GM04504 (cell line): ENCODE results near the gene SYP.
A peak's percentile ranks its signal among the peaks of the same experiment; 100 is the strongest.
"Not testable (repeated sequence)": the region's sequence is repeated elsewhere in the genome, so short reads cannot be mapped to it uniquely, and the experiment has no call there.

Experiments used
- DNase-seq: peaks from one replicate; pipeline ENCODE4 v3.0.0-alpha.2; 2012; ENCODE audit warnings: low read depth

Gene SYP

GRCh38 chrX:49189606-49190005, 10.4 kb downstream of the SYP start:
- no peak for DNase-seq

DNA sequence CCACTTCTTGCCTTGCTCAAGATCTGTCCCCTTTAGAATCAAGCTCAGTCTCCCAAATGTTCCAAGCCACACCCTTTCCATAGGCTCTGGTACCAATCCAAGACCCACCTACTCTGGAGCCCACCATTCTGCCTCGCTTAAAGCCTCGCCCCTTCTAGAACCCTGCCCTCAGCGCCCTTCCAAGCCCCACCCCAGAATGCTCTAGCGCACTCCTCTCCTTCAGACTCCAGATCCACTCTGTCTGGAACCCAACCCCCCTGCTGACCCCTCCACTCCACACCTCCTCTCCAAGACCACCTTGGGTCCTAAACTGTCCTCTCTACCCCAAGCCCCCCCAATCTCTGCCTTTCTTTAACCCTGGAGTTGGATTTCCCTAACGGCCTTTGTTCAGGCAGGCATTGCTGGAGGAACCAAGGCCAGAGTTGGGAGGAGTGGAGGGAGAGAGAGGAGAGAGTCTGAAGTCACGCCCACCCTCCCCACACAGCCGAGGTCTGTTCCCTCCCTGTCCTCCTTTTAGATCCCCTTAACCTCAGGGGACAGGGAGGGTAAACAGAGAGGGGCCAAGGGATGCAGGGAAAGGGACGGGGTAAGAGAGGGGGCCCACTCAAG, 11.4 kb downstream of the SYP start:
- no peak for DNase-seq

DNA sequence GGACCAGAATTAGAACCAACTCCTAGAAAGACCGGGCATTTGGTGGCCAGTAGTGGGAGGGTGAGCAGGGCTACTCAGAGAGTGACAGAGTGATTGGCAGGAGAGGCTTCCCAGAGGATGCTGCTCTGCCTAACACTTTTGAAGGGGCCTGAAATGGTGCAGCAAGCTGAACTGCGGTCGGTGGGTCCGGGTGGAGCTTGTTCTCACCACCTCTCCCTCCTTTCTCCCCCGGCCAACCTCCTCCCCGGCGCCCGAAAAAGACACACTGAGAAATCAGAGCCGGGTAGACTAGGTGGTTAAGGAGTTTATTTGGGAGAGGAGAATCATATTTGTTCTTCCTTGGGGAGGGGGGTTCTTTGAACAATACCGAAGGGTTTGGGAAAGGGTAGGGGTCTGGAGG, 12.5 kb downstream of the SYP start:
- no peak for DNase-seq

- no peak for DNase-seq
Measured at GRCh38 chrX:49187028-49187394, 13.0 kb downstream of the SYP start.

DNA sequence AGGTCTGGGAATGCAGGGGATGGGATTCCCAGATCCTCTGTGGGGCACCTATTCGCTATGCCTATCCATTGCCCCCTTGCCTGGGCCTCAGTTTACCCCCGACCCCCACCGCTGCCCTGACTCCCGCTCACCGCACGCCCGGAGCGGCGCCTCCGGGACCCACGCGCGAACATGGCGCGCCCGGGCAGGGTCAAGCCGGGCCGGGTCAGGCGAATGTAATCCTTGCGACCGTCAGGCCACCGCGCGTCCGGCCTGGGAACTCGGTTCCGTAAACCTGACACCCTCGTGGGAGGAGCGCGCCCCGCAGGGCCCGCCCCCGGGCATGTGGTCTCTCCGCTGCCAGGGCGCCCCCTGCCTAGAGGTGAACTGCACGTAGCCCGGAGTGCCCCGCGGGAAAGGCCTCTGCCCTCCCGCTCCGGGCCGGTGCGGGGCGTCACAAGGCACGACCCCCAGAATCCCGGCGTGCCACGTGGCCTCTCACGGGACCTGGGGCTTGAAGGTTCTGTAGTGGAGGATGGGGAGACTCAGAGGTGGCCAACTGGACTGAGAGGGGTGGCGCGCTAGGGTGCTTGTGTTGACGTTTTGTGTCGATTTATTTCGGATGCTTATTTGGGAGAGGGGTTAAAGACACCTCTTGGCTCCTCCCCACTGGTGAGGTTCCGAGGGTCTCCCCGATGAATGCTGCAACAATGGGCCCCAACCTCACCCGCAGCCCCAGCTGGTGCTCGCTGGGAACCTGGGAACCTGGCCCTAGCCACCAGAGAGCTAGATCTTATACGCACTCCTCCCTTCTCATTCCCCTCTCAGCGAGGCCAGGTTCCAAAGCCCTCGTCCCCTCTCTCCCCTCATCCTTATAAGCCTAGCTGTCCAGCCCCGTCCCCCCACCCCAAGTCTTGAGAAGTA, 13.6 kb downstream of the SYP start, which contains the start of gene PRICKLE3:
Gene PRICKLE3 (minus strand): TSS at position 249 of the 903 bp plus-strand sequence. CDS start 76 bp downstream, at position 173.
- peak; percentile 24 for DNase-seq

DNA sequence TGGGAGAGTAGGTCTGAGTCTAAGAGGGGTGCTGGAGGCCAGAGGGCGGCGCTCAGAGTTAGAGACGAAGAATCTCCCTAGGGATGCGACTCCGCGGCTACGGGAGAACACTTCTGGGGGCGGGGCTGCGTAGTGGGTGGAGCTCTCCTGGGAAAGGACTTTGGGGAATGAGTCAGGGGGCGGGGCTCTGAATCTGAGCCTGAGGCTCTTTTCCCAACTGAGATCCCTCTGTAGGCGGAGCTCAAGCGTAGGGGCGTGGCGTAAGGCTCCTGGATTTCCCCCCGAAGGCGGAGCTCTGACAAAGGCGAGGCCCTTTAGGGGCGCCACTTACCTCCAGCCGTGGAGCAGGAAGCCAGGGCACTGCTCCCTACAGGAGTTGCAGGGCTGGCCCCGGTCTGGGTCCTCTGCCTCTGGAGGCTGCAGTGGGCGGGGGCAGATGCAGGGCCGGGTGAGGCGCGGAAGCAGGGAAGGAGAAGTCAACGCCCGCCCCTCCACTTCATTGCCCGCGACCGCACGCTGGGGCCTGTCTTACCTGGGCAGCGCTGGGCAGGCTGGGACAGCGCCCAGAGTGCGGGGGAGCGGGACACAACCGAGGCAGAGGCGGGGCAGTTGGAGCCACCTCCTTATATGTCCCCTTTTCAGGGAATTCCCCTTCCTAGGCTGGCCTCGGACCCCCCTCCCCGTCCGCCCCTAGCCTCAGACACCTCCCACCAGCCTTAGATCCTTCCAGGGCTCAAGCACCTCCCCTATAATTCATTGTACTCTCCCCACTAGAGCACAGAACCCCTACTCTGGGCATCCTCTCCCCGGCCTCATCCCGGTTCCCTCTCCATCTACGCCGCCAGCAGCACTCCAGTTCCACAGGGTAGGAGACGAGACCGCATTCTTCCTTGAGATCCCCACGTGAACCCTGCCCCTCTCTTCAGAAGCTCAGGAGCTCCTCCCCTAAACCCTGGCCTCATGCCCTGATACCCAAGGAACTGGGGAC, 15.4 kb downstream of the SYP start:
- peak; percentile 74 for DNase-seq

DNA sequence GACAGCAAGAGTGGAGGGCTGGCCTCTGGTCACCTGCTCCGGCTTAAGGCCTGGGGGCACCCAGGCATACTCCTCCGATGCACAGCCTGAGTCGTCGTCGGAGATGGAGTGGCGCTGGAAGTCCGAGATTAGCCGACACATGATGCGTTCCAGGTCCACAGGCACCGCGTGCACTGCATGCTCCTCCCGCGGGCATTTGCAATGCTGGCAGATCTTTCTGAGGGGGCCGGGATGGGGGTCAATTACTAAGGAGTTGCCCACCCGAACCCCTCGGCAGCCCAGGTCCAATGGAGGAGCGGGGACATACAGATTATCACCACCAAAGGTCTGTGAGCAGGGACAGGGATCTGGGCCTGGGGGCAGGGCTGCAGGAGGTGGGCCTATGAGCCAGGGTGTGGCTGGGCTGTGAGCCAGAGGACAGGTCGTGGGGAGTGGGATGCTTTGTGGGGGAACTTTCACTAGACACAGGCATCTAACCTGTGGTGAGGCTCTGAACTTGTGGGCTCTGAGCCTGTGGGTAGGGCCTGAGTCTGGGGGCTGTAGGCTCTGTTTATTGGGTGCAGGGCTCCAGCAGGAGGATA, 16.2 kb downstream of the SYP start:
- DNase-seq: no peak

DNA sequence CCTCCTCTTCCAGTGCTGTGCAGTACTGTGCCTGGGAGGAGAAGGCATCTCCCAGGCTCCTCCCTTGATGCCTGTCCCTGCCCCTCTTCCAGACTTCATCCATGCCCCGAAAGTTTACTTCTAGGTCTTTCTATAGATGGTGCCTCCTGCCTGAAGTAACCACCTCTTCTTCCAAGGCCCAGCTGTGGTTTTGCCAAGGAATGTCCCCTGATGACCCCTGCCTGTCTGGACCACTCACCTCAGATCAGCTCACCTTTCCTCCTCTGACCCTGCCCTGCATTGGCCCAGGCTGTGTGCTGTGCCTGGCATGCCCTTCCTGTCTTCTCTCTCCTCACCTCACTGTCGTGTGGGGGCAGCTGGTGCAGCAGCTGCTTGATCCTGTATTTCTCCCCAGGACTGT, 20.6 kb downstream of the SYP start:
- no peak for DNase-seq

DNA sequence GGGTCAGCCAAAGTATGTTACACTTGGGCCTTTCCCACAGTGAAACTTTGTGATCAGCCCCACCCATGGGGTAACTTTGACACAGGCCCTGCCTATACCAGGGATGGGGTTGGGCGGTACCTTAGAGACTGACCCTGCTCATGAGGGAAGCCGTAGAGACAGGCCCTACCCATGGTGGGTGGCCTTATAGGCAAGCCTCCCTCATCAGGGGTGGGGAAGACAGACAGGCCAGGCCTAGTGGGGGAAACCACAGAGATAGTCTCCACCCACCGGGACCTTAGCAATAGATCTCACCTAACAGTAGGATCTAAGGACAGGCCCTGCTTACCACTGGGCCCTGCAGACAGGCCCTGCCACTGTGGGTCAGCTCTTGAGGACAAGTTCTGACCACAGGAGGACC, 21.5 kb downstream of the SYP start:
- DNase-seq: no peak

DNA sequence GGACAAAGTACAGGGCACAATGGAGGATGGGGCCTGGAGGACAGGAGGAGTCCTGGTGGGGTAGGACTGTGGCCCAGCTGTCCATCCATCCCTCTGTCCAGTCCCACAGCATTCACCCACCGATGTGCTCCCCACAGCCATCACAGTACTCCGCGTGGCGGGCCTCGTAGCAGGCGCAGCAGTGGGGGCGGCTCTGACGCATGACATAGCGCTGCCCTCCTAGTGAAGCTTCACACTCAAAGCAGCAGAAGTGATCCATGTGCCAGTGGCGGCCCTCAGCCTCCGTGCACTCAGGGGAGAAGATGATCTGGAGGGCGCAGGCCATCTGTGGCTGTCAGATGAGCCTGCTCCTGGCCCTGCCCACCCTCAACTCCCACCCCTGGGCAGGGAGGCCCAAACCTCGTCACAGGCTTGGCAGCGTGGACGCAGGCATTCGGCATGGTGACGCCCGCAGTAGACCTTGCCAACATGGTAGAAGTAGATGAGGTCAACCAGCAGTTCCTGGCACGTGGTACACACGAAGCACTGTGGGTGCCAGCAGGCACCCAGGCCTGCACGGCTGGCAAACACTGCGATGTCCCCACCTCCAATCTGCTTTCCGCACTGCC, 22.0 kb downstream of the SYP start:
- no peak for DNase-seq

DNA sequence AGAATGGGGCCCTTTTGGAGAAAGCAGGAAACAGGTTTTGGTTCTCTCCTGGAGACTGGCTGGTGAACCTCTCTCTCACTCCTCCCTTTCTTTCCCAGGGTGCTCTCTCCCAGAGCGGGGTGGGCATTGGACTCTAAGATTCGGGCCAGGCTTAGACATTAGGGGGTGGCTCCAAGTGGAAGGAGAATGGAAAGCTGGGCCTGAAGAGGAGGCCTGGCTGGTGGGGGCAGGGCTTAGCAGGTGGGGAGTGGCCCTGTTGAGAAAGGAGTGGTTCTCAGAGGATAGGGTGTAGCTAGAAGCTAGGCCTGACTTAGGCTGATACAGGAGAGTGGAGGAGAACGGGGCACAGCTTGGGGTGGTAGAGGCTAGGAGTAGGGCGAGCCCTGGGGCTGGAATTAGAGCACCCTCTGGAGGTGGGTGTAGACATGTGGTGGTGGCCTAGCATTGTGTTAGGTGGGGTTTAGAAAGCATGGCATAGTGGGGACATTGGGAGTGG, 22.6 kb downstream of the SYP start:
- no peak for DNase-seq

- DNase-seq: no peak
Measured at GRCh38 chrX:49176421-49177326, 23.3 kb downstream of the SYP start.

GRCh38 chrX:49175435-49176274, 24.3 kb downstream of the SYP start:
- DNase-seq: no peak

GRCh38 chrX:49174723-49175122, 25.3 kb downstream of the SYP start:
- no peak for DNase-seq

GRCh38 chrX:49173544-49173943, 26.4 kb downstream of the SYP start:
- DNase-seq: not testable (repeated sequence)

DNA sequence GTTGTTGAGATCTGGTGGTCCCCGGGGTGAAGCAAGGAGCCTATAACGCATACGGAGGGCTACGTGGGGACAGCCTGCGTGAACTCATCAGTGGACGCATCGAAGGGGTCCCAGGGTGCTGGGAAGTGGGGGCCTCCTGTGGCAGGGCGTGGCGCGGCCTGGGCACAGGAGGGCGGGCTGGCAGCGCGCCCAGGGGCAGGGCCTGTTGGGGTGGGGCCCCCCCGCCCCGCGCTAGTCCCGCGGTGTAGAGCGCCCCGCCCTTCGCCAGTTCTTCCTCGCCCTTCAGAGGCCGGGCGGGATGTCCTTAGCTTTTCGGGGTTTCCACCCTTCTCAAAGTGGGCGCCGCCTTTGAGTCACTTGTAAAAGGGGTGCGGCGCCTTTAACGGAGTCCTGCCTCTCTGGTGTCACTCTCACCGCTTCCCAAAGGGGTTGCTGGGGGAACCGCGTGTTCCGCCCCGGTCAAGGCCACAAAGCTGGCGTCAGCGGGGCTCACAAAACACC, 27.7 kb downstream of the SYP start:
- no peak for DNase-seq

GRCh38 chrX:49171752-49172279, 28.2 kb downstream of the SYP start, which contains the start of gene PLP2:
Gene PLP2, plus strand, starts transcription at chrX:49171898. Its CDS starts 103 bp downstream, at chrX:49172001.
- no peak for DNase-seq

DNA sequence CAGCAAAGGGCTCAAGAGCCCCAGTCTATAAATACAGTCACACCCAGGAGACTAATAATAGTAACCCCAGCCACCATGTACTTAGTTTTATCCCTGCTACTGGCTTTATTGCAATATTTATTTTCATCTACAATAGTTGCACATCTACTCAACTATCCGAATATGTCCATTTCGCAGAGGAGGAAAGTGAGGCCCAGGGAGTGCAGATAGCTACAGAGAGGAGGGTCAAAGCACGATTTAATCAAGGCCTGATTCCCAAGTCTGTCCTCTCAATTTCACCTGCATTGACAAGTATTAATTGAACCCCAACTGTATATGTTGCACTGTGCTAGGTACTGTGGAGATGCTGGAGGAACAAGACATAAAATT, 32.3 kb downstream of the SYP start:
- no peak for DNase-seq
